Cardiac muscle cell (in vitro differentiated cells and primary cell): Measurements from ENCODE around the gene SRD5A1. TPM values are rescaled to one million over a fixed set of nuclear protein-coding genes. Genes with fewer than 3 reads are reported as not detected.

Experiments
- DNase-seq, 2 donors: peaks; one replicate each; pipeline versions ENCODE4 v3.0.0 to v3.0.0-alpha.2; 2010 to 2017; ENCODE audit warnings: low read depth in 1 of 2, low spot score in 1 of 2
- H3K27ac ChIP-seq: fragments of 200-600 bp; sonication (generic); 2 replicates; pipeline ENCODE4 v1.5.1; 2016
- H3K27me3 ChIP-seq: fragments of 200-600 bp; sonication (generic); 2 replicates; pipeline ENCODE4 v1.6.0; 2016; ENCODE audit warnings: control low read depth
- H3K36me3 ChIP-seq: fragments of 200-600 bp; sonication (generic); 2 replicates; pipeline ENCODE4 v1.5.1; 2016; ENCODE audit warnings: control low read depth
- H3K4me1 ChIP-seq: fragments of 200-600 bp; sonication (generic); 2 replicates; pipeline ENCODE4 v1.8.1; 2017; ENCODE audit warnings: low read depth, mild to moderate bottlenecking, mixed run types
- H3K4me3 ChIP-seq: fragments of 200-600 bp; sonication (generic); 2 replicates; pipeline ENCODE4 v1.5.1; 2016; ENCODE audit warnings: mild to moderate bottlenecking
- H3K9me3 ChIP-seq: fragments of 200-600 bp; sonication (generic); 2 replicates; pipeline ENCODE4 v1.5.1; 2017; ENCODE audit warnings: low read depth, mild to moderate bottlenecking, control low read depth
- CTCF ChIP-seq: IDR thresholded peaks from 2 replicates; pipeline ENCODE4 v1.5.1; 2012; ENCODE audit warnings: low read depth, mild to moderate bottlenecking, low read length
- polyA plus RNA-seq: library from polyadenylated mRNA; unstranded; fragments of >200 nt; fragmentation: Nextera tagmentation; extraction: Ambion mirVana; gene quantifications from 2 replicates; pipeline ENCODE4 v1.2.1, GENCODE V29; 2016
- total RNA-seq: library from RNA; depleted of rRNA; stranded (reverse); fragments of >200 nt; gene quantifications from 2 replicates; pipeline ENCODE4 v1.2.3, GENCODE V29; 2016

Gene SRD5A1
- total and polyA plus RNA-seq, 2 experiments from 2014 or later: 20.1 to 29.9 TPM

DNA sequence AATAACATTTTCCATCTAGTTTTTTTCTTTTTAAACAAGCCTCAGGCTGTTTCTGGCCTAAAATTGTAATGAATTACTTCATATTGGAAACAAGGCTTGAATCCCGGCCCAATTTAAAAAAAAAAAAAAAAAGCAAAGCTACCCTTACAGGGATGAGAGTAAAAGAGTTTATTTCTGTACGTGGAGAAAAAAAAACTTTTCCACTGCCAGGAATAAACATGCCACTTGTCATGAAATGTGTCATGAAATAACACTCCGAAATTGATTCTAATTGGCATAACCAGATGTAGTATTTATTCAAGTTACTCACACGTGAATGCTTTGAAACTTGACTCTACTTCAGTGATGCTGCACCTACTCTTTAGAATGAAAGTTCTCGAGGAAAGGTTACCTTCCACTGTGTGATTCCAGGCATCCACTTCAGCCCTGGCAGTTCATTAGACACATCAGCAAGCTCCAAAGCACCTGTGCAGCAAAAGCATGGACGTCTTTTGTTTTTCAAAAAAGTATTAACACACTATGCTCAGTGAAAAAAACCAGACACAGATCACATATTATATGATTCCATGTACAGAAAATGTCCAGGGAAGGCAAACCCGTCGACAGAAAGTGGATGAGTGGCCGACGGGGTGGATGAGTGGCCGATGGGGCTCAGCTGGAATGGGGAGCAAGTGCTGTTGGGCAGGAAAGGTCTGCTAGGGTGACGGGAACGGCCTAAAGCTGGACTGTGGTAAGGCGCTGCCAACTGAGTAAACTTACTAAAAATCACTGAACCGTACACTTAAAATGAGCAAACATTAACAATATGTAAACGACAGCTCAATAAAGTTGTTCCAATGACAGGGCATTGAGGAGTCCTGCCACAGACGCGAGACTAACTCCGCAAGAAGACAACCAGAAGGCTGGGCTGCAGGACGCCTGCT lies 21.6 kb upstream of the SRD5A1 start:
- H3K9me3 ChIP-seq: no peaks in the 10 kb centered on the region
- H3K4me3 ChIP-seq: no peak overlapping the region
- no peaks in the 10 kb centered on the region for H3K4me1 ChIP-seq
- no peak for TF ChIP-seq CTCF
- H3K27me3 ChIP-seq: no peaks in the 10 kb centered on the region
- peaks cover 76% of the 10 kb centered on the region for H3K36me3 ChIP-seq
- no peak for DNase-seq
- H3K27ac ChIP-seq: no peak overlapping the region

DNA sequence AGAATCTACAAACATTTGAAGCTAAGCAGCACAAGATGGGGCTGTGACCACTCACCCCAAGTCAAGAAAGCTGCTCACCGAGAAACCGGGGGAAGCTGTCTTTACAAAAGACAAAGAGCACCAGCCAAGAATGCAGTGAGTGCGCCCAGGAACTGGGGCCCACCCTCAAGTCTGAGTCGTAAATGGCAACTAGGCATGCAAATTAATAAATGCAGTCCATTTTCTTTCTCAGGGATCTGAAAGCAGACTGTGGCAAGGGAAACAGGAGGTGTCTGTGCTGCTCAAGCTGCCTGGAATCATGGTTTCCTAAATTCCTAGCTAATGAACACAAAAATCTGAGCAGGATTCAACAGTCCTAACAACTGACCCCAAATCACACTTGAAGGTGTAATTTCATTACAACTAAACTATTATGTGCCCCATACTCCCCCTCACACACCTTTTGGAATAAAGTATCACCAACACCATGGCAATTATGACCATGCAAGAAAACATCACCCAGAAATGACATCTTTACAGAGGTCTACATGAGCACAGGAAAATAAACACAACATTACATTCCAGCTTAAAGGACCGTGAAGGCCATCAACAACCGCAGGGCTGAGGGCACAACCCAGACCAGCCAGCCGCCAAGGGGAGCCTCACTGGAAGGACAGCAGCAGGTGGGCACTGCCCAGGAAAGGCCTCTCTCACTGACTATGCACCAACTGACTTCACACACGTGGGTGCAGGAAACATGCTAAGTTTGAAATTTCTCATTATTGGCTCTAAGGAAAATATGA lies 18.0 kb upstream of the SRD5A1 start:
- Histone ChIP-seq H3K4me3 (no peak overlapping the region), H3K27ac (no peak overlapping the region), H3K9me3 (no peaks in the 10 kb centered on the region), H3K27me3 (no peaks in the 10 kb centered on the region), H3K4me1 (no peaks in the 10 kb centered on the region), H3K36me3 (peaks cover 77% of the 10 kb centered on the region)
- no peak for DNase-seq
- no peak for TF ChIP-seq CTCF

- Histone ChIP-seq H3K9me3 (no peaks in the 10 kb centered on the region), H3K36me3 (peaks cover 70% of the 10 kb centered on the region), H3K4me3 (no peak overlapping the region), H3K4me1 (no peaks in the 10 kb centered on the region), H3K27ac (no peak overlapping the region), H3K27me3 (no peaks in the 10 kb centered on the region)
- DNase-seq: no peak
- TF ChIP-seq CTCF: no peak
These were observed 16.6 kb upstream of the SRD5A1 start for GRCh38 chr5:6616632-6617031.

GRCh38 chr5:6623228-6623627 lies 10.0 kb upstream of the SRD5A1 start:
- Histone ChIP-seq H3K27me3 (no peaks in the 10 kb centered on the region), H3K9me3 (no peaks in the 10 kb centered on the region), H3K27ac (no peak overlapping the region), H3K36me3 (peaks cover 68% of the 10 kb centered on the region), H3K4me1 (no peaks in the 10 kb centered on the region), H3K4me3 (no peak overlapping the region)
- no peak for DNase-seq
- TF ChIP-seq CTCF: no peak

GRCh38 chr5:6623941-6624340 lies 9.3 kb upstream of the SRD5A1 start:
- H3K4me3 ChIP-seq: no peak overlapping the region
- no peak overlapping the region for H3K27ac ChIP-seq
- DNase-seq: no peak
- H3K9me3 ChIP-seq: no peaks in the 10 kb centered on the region
- no peak for TF ChIP-seq CTCF
- peaks cover 60% of the 10 kb centered on the region for H3K36me3 ChIP-seq
- no peaks in the 10 kb centered on the region for H3K4me1 ChIP-seq
- H3K27me3 ChIP-seq: no peaks in the 10 kb centered on the region
